ENCODE data around the gene PRKCB. TPM values are rescaled to one million over a fixed set of nuclear protein-coding genes. Genes with fewer than 3 reads are reported as not detected.

The PRKCB gene
- total and polyA plus RNA-seq, 2 experiments from 2014 or later, result 3.7 to 16.4 TPM

- H3K4me3 Mint-ChIP-seq, result no peak overlapping the region
- H3K4me1 Mint-ChIP-seq, result no peaks in the 10 kb centered on the region
- no peak overlapping the region for H3K4me2 ChIP-seq
- TF ChIP-seq ZNF462 (CRISPR knock-in tag; IDR thresholded peaks at IDR 0.05) (no peak), ETS1 (IDR thresholded peaks at IDR 0.05) (no peak), EZH2 (IDR thresholded peaks at IDR 0.05; ENCODE audit: low read depth, unreplicated experiment) (no peak), EZH2phosphoT487 (IDR thresholded peaks at IDR 0.05; ENCODE audit: unreplicated experiment) (no peak), ZNF331 (CRISPR knock-in tag; IDR thresholded peaks at IDR 0.05; ENCODE audit: low read depth) (no peak), CTCF (conservative IDR thresholded peaks at IDR 0.05; ENCODE audit: low read depth in 2 of 2) (peak; percentile 32 to 52), ZNF114 (CRISPR knock-in tag; IDR thresholded peaks at IDR 0.05) (no peak), REST (IDR thresholded peaks at IDR 0.05; ENCODE audit: unreplicated experiment) (no peak)
- no peaks in the 10 kb centered on the region for H3K9me2 ChIP-seq (ENCODE audit: insufficient read depth)
- ATAC-seq (peak; percentile 59), DNase-seq (ENCODE audit: low spot score) (no peak)
- no peak overlapping the region for H3K27ac ChIP-seq (ENCODE audit: low read depth)
- no peak overlapping the region for H3K27ac Mint-ChIP-seq
- no peaks in the 10 kb centered on the region for H3K4me1 ChIP-seq (ENCODE audit: insufficient read depth)
- H3K27me3 ChIP-seq (ENCODE audit: insufficient read depth), result no peaks in the 10 kb centered on the region
- peaks cover 6% of the 10 kb centered on the region for H3K27me3 Mint-ChIP-seq (ENCODE audit: insufficient read depth, low read depth, poor library complexity)
- H3K4me3 ChIP-seq, result no peak overlapping the region
- H3K36me3 Mint-ChIP-seq (ENCODE audit: low read depth), result no peaks in the 10 kb centered on the region
- H3K79me2 ChIP-seq (replicated peaks; ENCODE audit: insufficient read depth), result no peaks in the 10 kb centered on the region
- no peaks in the 10 kb centered on the region for H3K9me3 Mint-ChIP-seq
- no peak overlapping the region for H2AFZ ChIP-seq
- H3K36me3 ChIP-seq (ENCODE audit: insufficient read depth), result no peaks in the 10 kb centered on the region
- H4K20me1 ChIP-seq (replicated peaks; ENCODE audit: insufficient read depth), result no peaks in the 10 kb centered on the region; the same call in 1 of the 2 replicates
- no peaks in the 10 kb centered on the region for H3F3A ChIP-seq (replicated peaks; ENCODE audit: low read depth)
Measured at GRCh38 chr16:23877107-23878070, 41.6 kb downstream of the PRKCB start.
